Measurements from ENCODE around the gene KRT84. TPM values are rescaled to one million over a fixed set of nuclear protein-coding genes. Genes with fewer than 3 reads are reported as not detected.

Gene KRT84
- total RNA-seq (2014; rRNA removed; shearing (Covaris generic)): not detected in 2 replicates

- no peak for DNase-seq (ENCODE audit: low read depth)
Measured at GRCh38 chr12:52385226-52385702, at the start of gene KRT84. TSS of gene KRT84 (minus strand) at chr12:52385652. CDS start at chr12:52385585, 67 bp downstream.

- DNase-seq (ENCODE audit: low read depth): peak; percentile 60
Measured at GRCh38 chr12:52434760-52435530, 49.5 kb upstream of the KRT84 start.

GRCh38 chr12:52434081-52434733 lies 48.8 kb upstream of the KRT84 start, which contains the start of gene KRT75:
TSS of gene KRT75 (minus strand) at chr12:52434371. CDS start at chr12:52434304, 67 bp downstream.
- DNase-seq (ENCODE audit: low read depth): peak; percentile 86

GRCh38 chr12:52433501-52434080 lies 48.1 kb upstream of the KRT84 start:
- no peak for DNase-seq (ENCODE audit: low read depth)

GRCh38 chr12:52432559-52433207 lies 47.2 kb upstream of the KRT84 start:
- no peak for DNase-seq (ENCODE audit: low read depth)

GRCh38 chr12:52428121-52428520 lies 42.7 kb upstream of the KRT84 start:
- no peak for DNase-seq (ENCODE audit: low read depth)

GRCh38 chr12:52427083-52427482 lies 41.6 kb upstream of the KRT84 start:
- no peak for DNase-seq (ENCODE audit: low read depth)

- DNase-seq (ENCODE audit: low read depth): no peak
Measured at GRCh38 chr12:52426034-52426433, 40.6 kb upstream of the KRT84 start.

- DNase-seq (ENCODE audit: low read depth): no peak
Measured at GRCh38 chr12:52425466-52425865, 40.0 kb upstream of the KRT84 start.

- no peak for DNase-seq (ENCODE audit: low read depth)
Measured at GRCh38 chr12:52423661-52424500, 38.4 kb upstream of the KRT84 start.

GRCh38 chr12:52423035-52423434 lies 37.6 kb upstream of the KRT84 start:
- DNase-seq (ENCODE audit: low read depth): no peak

GRCh38 chr12:52419656-52420055 lies 34.2 kb upstream of the KRT84 start:
- no peak for DNase-seq (ENCODE audit: low read depth)

- DNase-seq (ENCODE audit: low read depth): no peak
Measured at GRCh38 chr12:52418576-52419110, 33.2 kb upstream of the KRT84 start.

GRCh38 chr12:52417740-52418139 lies 32.3 kb upstream of the KRT84 start:
- DNase-seq (ENCODE audit: low read depth): no peak

GRCh38 chr12:52416795-52417194 lies 31.3 kb upstream of the KRT84 start:
- DNase-seq (ENCODE audit: low read depth): no peak

GRCh38 chr12:52415870-52416750 lies 30.7 kb upstream of the KRT84 start:
- DNase-seq (ENCODE audit: low read depth): no peak

GRCh38 chr12:52414936-52415335 lies 29.5 kb upstream of the KRT84 start:
- DNase-seq (ENCODE audit: low read depth): no peak

- no peak for DNase-seq (ENCODE audit: low read depth)
Measured at GRCh38 chr12:52413782-52414345, 28.4 kb upstream of the KRT84 start.

GRCh38 chr12:52413202-52413601 lies 27.8 kb upstream of the KRT84 start:
- DNase-seq (ENCODE audit: low read depth): no peak

GRCh38 chr12:52411815-52412214 lies 26.4 kb upstream of the KRT84 start:
- no peak for DNase-seq (ENCODE audit: low read depth)

Data from Daoy (cell line).